Measurements from ENCODE around the gene SDK1. TPM values are rescaled to one million over a fixed set of nuclear protein-coding genes. Genes with fewer than 3 reads are reported as not detected.

The SDK1 gene
- total RNA-seq, 1 donor from 2014 or later: 37.6 TPM

GRCh38 chr7:4185136-4185535 is 884.1 kb downstream of the SDK1 start:
- Mint-ChIP-seq H3K4me3 (ENCODE audit: low read depth) (no peak overlapping the region), H3K4me1 (ENCODE audit: low read depth) (peaks cover 13% of the 10 kb centered on the region), H3K27ac (no peak overlapping the region), H3K9me3 (ENCODE audit: low read depth) (no peaks in the 10 kb centered on the region), H3K27me3 (no peaks in the 10 kb centered on the region), H3K36me3 (ENCODE audit: insufficient read depth) (peaks cover 9% of the 10 kb centered on the region)
- TF ChIP-seq CTCF (IDR thresholded peaks at IDR 0.05; ENCODE audit: unreplicated experiment): no peak
- no peak for DNase-seq (ENCODE audit: low spot score, unreplicated experiment)

GRCh38 chr7:4185721-4186512 is 884.9 kb downstream of the SDK1 start:
- H3K27me3 Mint-ChIP-seq: no peaks in the 10 kb centered on the region

GRCh38 chr7:4186513-4186780 is 885.4 kb downstream of the SDK1 start:
- Mint-ChIP-seq H3K4me1 (ENCODE audit: low read depth) (peaks cover 15% of the 10 kb centered on the region), H3K4me3 (ENCODE audit: low read depth) (no peak overlapping the region), H3K27ac (no peak overlapping the region), H3K36me3 (ENCODE audit: insufficient read depth) (peaks cover 3% of the 10 kb centered on the region), H3K9me3 (ENCODE audit: low read depth) (no peaks in the 10 kb centered on the region), H3K27me3 (no peaks in the 10 kb centered on the region)
- no peak for DNase-seq (ENCODE audit: low spot score, unreplicated experiment)
- TF ChIP-seq CTCF (IDR thresholded peaks at IDR 0.05; ENCODE audit: unreplicated experiment): no peak

More at GRCh38 chr7:4185721-4186512, 884.9 kb downstream of the SDK1 start:
- Mint-ChIP-seq H3K9me3 (ENCODE audit: low read depth) (no peaks in the 10 kb centered on the region), H3K4me1 (ENCODE audit: low read depth) (peaks cover 15% of the 10 kb centered on the region), H3K27ac (no peak overlapping the region), H3K36me3 (ENCODE audit: insufficient read depth) (peaks cover 6% of the 10 kb centered on the region), H3K4me3 (ENCODE audit: low read depth) (no peak overlapping the region)
- no peak for DNase-seq (ENCODE audit: low spot score, unreplicated experiment)
- no peak for TF ChIP-seq CTCF (IDR thresholded peaks at IDR 0.05; ENCODE audit: unreplicated experiment)

- DNase-seq (ENCODE audit: low spot score, unreplicated experiment): no peak
- Mint-ChIP-seq H3K4me1 (ENCODE audit: low read depth) (peaks cover 15% of the 10 kb centered on the region), H3K27me3 (no peaks in the 10 kb centered on the region), H3K4me3 (ENCODE audit: low read depth) (no peak overlapping the region), H3K36me3 (ENCODE audit: insufficient read depth) (peaks cover 4% of the 10 kb centered on the region), H3K27ac (no peak overlapping the region), H3K9me3 (ENCODE audit: low read depth) (no peaks in the 10 kb centered on the region)
- no peak for TF ChIP-seq CTCF (IDR thresholded peaks at IDR 0.05; ENCODE audit: unreplicated experiment)
Measured at GRCh38 chr7:4188651-4189050, 887.6 kb downstream of the SDK1 start.

- no peaks in the 10 kb centered on the region for H3K9me3 Mint-ChIP-seq (ENCODE audit: low read depth)
- no peak overlapping the region for H3K4me3 Mint-ChIP-seq (ENCODE audit: low read depth)
- H3K27me3 Mint-ChIP-seq: no peaks in the 10 kb centered on the region
- H3K36me3 Mint-ChIP-seq (ENCODE audit: insufficient read depth): peaks cover 4% of the 10 kb centered on the region
- peaks cover 15% of the 10 kb centered on the region for H3K4me1 Mint-ChIP-seq (ENCODE audit: low read depth)
- H3K27ac Mint-ChIP-seq: no peak overlapping the region
- DNase-seq (ENCODE audit: low spot score, unreplicated experiment): no peak
- no peak for TF ChIP-seq CTCF (IDR thresholded peaks at IDR 0.05; ENCODE audit: unreplicated experiment)
Measured at GRCh38 chr7:4189131-4189570, 888.1 kb downstream of the SDK1 start.
